GM19452 (cell line): ENCODE results near the gene NDUFA13.

ENCODE experiments used
- ATAC-seq: cut with Tn5 transposase; IDR thresholded peaks from one replicate; pipeline ENCODE4 v1.9.1; 2021; ENCODE audit not compliant: unreplicated experiment

Gene NDUFA13

DNA sequence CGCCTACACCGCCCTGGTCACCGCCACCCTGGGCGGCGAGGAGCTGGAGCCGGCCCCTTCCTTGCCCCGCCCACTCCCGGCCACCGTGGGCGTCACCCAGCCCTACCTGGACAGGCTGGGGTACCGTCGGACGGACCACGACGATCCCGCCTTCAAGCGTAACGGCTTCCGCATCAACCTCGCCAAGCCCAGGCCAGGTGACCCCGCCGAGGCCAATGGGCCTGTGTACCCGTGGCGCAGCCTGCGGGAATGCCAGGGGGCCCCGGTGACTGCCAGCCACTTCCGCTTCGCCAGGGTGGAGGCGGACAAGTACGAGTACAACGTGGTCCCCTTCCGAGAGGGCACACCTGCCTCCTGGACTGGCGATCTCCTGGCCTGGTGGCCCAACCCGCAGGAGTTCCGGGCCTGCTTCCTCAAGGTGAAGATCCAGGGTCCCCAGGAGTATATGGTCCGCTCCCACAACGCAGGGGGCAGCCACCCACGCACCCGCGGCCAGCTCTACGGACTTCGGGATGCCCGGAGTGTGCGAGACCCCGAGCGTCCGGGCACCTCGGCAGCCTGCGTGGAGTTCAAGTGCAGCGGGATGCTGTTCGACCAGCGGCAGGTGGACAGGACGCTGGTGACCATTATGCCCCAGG, 29.0 kb downstream of the NDUFA13 start:
- ATAC-seq, result no peak

GRCh38 chr19:19545707-19546106, 29.7 kb downstream of the NDUFA13 start:
- ATAC-seq, result no peak

- ATAC-seq, result no peak
Observed at GRCh38 chr19:19546751-19547162, 30.7 kb downstream of the NDUFA13 start.

DNA sequence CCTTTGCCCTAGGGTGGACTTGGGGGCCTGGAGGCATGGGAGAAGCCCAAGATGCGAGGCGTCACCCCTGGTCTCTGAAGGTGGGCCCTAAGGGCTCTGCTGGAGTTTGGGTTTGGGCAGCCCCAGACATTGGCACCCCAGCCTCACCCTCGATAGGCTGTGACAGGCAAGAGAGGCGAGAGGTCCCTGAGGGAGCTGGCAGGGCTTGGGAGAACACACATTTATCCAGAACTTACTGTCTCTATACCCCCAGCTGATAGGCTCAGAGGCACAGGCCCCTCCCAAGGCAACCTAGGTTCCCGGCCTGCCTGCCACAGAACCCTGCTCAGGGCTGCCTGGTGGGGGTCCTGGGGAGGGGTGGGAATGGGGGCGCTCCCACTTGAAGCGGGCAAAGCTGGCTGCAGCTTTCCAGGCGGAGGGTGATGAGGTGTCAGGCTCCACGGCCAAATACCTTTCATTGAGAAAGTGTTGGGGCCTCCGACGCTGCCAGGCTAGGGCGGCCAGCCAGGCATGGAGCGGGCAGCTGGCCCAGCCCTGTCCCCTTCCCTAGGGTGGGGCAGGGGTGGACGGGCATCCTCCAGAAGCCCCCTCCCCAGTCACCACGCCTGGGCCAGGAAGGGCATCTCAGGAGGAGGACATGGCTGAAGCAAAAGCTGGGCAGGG, 31.8 kb downstream of the NDUFA13 start:
- no peak for ATAC-seq

DNA sequence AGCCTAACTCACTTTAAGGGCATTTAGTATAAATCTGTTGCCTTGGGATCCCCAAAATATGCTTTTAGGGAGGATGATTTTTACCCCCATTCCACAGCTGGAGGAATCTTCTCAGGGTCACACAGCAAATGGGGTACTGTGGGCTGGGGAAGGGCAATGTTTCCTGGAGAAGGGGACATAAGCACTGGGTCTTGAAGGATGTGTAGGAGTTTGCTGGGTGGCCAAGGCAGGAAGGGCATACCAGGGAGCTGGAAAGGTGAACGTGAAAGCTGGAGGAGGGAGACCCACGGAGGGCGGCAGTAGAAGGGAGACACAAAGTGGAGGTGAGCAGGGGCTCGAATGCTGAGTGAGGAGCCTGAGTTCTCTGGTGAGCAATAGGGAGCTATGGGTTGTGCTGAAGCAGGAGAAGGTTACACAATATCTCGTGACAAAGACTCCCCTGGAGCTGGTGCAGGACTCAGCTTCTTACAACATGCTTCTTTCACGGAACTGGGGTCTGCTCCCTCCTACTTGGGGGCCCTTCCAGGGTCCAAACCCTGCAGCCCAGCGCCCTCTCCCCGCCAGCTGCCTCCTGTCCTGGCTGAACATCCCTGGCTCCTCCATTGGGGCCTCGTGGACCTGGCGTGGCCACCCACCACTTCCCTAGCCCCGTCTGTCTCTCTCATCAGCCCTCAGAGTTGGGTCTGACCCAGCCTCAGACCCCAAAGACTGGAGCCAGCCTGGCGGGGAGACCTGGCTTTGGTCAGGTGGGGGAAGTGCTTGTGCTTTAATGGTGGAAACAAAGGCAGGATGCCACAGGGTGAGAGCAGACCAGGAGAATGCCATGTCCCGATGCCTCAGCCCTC, 33.1 kb downstream of the NDUFA13 start:
- ATAC-seq, result no peak

DNA sequence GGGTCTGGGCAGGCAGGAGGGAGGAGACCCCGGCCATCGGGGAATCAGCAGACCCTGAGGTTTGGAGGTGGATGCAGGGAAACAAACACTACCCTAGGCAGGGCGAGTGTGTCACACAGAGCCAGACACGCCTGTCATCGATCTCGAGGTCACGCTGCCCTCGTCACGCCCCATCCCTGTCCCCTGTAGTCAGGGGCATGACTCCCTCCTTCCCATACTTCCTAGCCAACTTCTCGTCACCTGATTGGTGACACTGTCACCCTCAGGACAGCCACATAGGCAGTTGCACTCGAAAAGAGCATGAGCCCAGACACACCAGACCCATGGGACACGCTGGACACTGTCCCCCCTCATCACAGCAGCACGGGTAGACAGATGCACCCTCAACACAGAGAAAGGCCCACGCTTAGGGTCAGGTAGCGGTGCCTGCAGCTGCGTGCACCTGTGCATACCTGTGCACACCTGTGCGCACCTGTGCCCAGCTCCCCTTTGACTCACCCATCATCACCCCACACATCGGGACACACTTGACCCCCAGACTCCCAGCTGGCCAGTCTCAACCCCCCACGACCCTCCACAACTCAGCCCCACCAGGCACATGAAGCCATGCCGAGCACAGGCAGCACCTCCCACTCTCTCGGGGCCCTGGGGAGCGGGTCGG, 33.9 kb downstream of the NDUFA13 start:
- no peak for ATAC-seq

DNA sequence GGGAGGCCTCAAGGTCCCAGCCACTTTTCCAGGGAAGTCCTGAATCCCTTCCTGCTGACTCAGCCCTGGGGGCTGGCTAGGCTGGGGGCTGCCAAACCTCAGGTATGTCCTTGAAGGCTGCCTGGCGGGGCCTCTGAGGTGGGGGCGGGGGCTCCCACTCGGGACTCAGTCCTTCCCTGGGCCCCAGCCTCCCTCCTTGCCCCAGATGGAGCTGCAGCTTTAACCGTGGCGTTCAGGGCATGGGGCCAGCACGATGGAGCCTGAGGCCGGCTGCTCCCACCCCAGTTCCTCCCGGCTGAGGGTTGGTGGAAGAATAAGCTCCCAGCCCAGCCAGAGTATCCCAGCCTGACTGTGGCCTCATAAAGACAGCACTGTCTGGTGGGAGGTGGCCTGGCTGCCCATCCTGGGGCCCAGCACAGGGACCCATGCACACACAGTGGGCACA, 34.5 kb downstream of the NDUFA13 start:
- ATAC-seq, result no peak

GRCh38 chr19:19550972-19551852, 35.2 kb downstream of the NDUFA13 start:
- no peak for ATAC-seq

- ATAC-seq, result no peak
Observed at GRCh38 chr19:19551853-19552192, 35.8 kb downstream of the NDUFA13 start.

DNA sequence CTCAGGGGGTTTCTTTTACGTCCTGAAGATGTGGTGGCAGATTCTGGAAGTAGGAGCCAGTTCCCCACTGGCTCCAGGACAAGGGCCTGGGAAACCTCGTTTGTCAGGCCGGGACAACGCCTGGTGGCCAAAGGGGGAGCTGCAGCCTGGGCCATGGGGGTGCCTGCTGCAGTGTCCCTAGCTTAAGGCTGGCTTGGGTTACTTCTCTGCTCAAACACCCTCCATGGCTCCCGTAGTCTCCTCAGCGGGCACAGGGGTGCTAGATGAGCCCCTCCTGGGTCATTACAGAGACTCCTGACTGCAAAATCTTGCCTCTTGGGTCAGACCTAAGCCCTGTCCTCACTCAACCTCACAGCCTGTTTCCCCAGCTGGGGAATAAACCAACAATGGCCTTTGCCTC, 36.8 kb downstream of the NDUFA13 start:
- ATAC-seq, result no peak

DNA sequence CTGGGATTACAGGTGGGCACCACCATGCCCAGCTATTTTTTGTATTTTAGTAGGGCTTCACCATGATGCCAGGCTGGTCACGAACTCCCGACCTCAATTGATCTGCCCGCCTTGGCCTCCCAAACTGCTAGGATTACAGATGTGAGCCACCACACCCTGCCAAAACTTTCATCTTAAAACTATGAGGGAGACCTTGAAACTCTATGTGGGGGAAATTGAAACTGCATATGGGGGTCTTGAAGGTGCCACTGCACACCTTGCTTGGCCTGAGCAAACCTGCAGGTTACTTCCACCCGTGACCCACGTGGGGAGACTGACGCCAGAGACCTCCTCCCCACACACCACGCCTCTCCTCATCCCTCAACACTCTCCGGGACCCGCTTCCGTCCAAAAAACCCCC, 37.6 kb downstream of the NDUFA13 start:
- no peak for ATAC-seq

DNA sequence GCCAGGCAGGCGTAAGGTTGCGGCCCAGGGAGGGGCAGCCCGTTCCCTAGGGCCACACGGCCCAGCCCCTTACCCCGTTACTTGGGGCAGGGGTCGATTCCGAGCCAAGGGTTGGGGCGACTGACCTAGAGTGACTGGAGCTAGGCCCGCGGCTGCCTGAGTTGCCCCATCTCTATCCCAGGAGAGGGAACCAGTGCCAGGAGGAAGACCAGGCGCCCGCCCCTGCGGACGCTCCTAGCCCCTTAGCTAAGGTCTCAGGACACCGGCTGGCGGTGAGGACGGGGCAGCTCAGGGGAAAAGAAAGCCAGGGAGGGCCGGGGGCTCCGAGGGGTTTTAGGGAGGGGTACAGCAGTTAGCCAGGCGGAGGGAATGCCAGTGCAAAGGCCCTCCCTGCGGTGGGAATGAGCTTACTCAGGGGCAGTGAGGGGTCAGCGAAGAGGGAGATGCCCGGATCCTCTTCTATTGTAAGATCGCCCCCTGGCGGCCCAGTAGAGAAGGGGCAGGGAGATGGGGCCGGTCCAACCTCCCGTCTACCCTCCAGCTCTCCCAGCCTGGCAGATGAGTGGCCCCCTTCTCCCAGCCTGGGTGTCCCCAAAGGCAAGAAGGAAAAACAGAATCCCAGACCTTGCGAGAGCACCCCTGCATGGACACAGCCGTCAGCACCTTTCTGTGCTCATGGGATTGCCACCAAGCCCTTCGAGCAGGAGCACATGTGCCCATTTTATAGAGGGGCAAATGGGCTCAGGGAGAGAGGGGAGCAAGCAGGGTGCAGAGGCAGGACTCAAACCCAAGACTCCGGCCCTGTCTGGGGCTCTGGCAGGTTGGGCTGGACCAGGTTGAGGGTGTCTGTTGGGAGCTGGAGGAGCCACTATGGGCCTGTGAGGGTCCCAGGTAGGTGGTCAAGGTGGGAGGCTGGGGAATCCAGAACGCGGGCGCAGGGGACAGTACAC, 38.3 kb downstream of the NDUFA13 start:
- no peak for ATAC-seq

- ATAC-seq, result no peak
Observed at GRCh38 chr19:19558055-19558454, 42.0 kb downstream of the NDUFA13 start.

DNA sequence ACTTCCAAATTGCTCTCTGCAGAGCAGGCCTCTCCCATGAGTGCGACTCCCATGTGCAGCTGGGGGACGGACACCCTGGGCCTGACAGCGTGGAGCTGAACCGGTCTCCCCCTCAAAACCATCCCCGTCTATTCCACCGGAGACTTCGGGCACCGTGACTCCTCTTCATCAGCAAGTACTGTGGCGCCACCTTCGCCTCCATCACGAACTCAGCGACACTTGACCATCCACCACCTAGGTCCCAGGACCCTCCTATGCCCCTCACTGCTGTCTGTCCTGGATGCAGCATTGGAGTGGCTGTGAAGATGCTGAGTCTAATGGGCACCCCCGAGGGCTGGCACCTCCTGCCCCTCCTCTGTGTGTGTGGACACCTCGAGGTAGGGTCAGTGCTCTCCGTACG, 42.6 kb downstream of the NDUFA13 start:
- ATAC-seq, result no peak

DNA sequence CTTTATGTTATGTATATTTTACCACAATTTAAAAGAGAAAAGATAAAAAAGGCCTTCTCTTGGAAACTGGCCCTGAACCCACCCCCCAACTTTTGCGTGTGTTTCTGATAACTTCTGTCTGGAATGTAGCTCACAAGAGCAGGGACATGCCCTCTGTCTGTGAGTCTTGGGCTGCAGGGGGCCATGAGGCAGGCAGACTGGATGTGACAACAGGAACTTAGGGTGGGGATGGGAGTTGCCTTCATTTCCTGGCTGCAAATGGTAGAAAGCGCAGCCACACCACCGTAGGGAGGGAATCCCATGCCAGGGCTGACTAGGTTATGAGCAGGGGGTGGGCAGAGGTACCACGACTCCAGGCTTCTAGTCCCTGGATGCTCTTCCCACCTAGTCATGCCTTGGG, 43.9 kb downstream of the NDUFA13 start:
- ATAC-seq, result no peak

DNA sequence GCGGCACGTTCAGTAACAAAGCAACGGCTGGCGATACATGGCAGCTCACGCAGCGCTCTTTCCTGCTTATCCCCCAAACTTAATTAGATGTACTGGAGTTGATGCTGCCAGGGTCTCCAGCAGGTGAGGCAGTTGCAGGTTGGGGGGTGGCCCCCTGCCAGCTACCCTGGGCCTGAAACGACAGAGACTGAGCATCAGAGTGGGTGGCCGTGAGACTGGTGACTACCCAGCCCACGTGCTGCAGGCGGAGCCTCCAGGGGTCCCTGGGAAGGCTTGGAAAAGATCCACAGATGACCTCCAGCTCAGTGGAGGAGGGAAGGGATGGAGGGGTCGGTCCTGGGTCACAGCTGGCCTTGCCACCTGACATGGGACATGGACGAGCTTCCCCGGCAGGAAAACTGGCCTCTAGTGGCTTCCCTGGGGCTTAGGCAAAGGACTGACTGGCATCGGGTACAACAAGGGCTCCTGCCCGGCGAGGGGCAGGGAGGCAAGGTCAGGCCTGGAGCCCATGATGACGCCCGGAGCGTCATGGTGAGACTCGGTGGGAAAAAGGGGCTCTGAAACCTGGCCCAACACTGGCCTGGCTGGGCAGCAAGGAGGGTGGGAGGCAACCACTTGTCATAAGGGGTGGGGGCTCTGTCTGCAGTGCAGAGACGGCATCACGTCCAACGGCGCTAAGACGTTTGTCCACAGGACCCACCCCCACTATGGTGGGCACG, 46.1 kb downstream of the NDUFA13 start:
- no peak for ATAC-seq

DNA sequence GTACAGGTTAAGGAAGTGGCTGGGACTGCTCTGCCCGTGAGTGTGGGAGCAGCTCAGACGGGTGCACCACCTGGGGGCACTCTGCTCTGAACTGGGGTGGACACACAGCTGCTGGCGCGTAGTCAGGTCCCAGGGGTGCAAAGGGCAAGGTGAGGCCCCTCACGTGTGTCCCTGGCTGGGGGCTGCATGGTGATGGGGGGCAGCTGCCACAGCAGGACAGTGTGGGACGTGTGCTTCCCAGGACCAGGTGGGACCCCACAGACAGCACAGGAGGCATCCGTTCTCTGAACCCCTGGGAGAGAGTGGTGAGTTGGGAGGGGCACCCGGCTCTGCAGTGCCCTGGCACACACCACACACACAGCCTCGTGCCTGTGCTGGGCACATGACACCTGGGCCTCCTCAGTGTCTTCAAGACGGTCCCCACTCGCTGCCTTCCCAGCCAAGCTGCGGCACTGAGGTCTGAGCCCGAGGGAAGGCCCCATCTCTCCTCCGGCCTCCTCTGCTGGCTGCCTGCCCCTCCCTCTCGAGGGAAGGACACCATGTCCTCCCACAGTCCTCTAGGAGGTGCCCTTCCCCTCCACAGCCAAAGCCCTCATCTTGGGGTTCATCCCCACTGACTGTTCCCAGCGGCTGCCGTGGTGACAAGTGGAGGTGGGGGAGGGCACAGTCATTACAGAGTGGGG, 46.8 kb downstream of the NDUFA13 start:
- no peak for ATAC-seq

DNA sequence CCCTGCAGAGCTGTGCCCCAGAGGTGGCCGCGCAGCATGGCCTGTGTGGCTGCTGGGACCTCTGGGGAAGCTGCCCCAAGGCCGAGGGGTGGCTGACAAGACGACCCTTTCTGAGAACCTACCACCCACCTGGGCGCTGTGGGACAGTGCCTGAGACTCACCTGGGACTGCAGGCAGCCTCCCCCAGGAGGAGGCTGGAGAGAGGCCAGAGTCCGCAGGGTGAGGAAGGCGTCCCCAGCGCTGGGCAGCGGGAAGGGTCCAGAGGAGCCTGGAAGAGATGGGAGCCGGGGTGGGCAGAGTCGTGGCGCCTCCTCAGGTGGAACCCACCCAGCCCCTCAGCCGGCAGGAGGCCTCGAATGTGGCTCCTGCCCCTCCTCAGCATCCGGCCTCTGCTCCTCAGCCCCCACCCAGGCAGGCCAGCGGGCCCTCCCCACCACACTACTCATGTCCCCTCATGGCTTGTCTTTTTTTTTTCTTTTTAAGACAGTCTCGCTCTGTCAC, 47.4 kb downstream of the NDUFA13 start:
- ATAC-seq, result no peak
